HEK293 (cell line): ENCODE results near the gene HMCN1.

Experiments
- GLI4 ChIP-seq: fragments of 450-650 bp; formaldehyde crosslinking; IDR thresholded peaks from 2 replicates; pipeline ENCODE4 v1.5.1; 2016; ENCODE audit warnings: missing biosample characterization, missing genetic modification characterization
- KLF9 ChIP-seq: fragments of 450-650 bp; formaldehyde crosslinking; IDR thresholded peaks from 2 replicates; pipeline ENCODE4 v1.5.1; 2016; ENCODE audit warnings: missing biosample characterization, missing genetic modification characterization, low read depth
- SALL2 ChIP-seq: fragments of 450-650 bp; formaldehyde crosslinking; IDR thresholded peaks from 2 replicates; pipeline ENCODE4 v1.5.0; 2017; ENCODE audit warnings: missing biosample characterization, mild to moderate bottlenecking, missing genetic modification characterization, borderline replicate concordance
- SCRT2 ChIP-seq: fragments of 450-650 bp; formaldehyde crosslinking; IDR thresholded peaks from 2 replicates; pipeline ENCODE4 v1.5.1; 2016; ENCODE audit warnings: missing biosample characterization, missing genetic modification characterization
- YY1 ChIP-seq: fragments of 450-650 bp; formaldehyde crosslinking; IDR thresholded peaks from 2 replicates; pipeline ENCODE4 v1.5.1; 2018; ENCODE audit warnings: missing biosample characterization, missing genetic modification characterization
- ZEB2 ChIP-seq: fragments of 450-650 bp; formaldehyde crosslinking; IDR thresholded peaks from 2 replicates; pipeline ENCODE4 v1.5.1; 2016; ENCODE audit warnings: missing biosample characterization, missing genetic modification characterization
- ZNF155 ChIP-seq: fragments of 450-650 bp; formaldehyde crosslinking; IDR thresholded peaks from 2 replicates; pipeline ENCODE4 v1.5.1; 2016; ENCODE audit warnings: missing biosample characterization, missing genetic modification characterization
- ZNF274 ChIP-seq, 2 experiments: fragments of 200-500 bp in 1 of 2; fragments of 450-650 bp in 1 of 2; sonication (Bioruptor generic) in 1 of 2; formaldehyde crosslinking in 1 of 2; IDR thresholded peaks; 2 replicates each; pipeline versions ENCODE4 v1.5.1 to v1.6.1; 2014 to 2016; ENCODE audit warnings: borderline replicate concordance in 1 of 2, inconsistent platforms in 1 of 2, low read length in 1 of 2, missing biosample characterization in 1 of 2, missing genetic modification characterization in 1 of 2
- ZNF335 ChIP-seq: fragments of 450-650 bp; formaldehyde crosslinking; conservative IDR thresholded peaks from 2 replicates; pipeline ENCODE4 v1.5.1; 2016; ENCODE audit warnings: missing biosample characterization, missing genetic modification characterization
- ZNF624 ChIP-seq: fragments of 450-650 bp; formaldehyde crosslinking; IDR thresholded peaks from 2 replicates; pipeline ENCODE4 v1.5.1; 2017; ENCODE audit warnings: missing biosample characterization, missing genetic modification characterization
- TF ChIP-seq, protein P1 (sequence below): fragments of 450-650 bp; formaldehyde crosslinking; IDR thresholded peaks from 2 replicates; pipeline ENCODE4 v1.5.1; 2016; ENCODE audit warnings: missing biosample characterization, missing genetic modification characterization
- TF ChIP-seq, protein P2 (sequence below): fragments of 450-650 bp; formaldehyde crosslinking; IDR thresholded peaks from 2 replicates; pipeline ENCODE4 v1.5.1; 2017; ENCODE audit warnings: missing biosample characterization, missing genetic modification characterization

DNA sequence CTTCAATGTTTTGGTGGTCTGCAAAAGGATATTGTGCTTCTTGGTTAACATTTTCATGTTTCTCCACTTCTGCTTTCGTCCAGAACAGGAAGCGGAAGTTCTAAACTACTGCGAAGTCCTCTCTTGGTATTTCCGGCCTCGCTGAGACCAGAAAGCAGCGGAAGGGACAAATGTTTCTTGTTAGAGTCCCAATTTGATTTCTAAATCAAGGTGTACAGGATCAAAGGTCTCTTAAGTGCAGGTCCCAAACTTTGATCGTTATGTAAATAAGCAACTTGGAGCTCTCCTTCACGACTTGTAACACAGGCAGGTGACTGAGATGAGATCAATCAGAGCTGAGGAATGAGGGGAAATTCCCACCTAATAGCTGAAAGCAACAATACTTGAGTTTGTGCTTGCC is 40.1 kb upstream of the HMCN1 start:
- TF ChIP-seq SALL2 (tag by site-specific recombination) (no peak), YY1 (tag by site-specific recombination) (no peak), KLF9 (no peak), ZNF335 (tag by site-specific recombination) (no peak), GLI4 (no peak), ZEB2 (tag by site-specific recombination) (no peak), SCRT2 (no peak), ZNF155 (no peak), ZNF624 (tag by site-specific recombination) (no peak), ZNF274 (IDR thresholded peaks at IDR 0.05; ENCODE audit: low read length) (no peak), ZNF274 (tag by site-specific recombination; IDR thresholded peaks at IDR 0.05; ENCODE audit: borderline replicate concordance) (no peak)
- TF ChIP-seq, protein P1, sequence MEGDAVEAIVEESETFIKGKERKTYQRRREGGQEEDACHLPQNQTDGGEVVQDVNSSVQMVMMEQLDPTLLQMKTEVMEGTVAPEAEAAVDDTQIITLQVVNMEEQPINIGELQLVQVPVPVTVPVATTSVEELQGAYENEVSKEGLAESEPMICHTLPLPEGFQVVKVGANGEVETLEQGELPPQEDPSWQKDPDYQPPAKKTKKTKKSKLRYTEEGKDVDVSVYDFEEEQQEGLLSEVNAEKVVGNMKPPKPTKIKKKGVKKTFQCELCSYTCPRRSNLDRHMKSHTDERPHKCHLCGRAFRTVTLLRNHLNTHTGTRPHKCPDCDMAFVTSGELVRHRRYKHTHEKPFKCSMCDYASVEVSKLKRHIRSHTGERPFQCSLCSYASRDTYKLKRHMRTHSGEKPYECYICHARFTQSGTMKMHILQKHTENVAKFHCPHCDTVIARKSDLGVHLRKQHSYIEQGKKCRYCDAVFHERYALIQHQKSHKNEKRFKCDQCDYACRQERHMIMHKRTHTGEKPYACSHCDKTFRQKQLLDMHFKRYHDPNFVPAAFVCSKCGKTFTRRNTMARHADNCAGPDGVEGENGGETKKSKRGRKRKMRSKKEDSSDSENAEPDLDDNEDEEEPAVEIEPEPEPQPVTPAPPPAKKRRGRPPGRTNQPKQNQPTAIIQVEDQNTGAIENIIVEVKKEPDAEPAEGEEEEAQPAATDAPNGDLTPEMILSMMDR (tag by site-specific recombination): no peak
- TF ChIP-seq, protein P2, sequence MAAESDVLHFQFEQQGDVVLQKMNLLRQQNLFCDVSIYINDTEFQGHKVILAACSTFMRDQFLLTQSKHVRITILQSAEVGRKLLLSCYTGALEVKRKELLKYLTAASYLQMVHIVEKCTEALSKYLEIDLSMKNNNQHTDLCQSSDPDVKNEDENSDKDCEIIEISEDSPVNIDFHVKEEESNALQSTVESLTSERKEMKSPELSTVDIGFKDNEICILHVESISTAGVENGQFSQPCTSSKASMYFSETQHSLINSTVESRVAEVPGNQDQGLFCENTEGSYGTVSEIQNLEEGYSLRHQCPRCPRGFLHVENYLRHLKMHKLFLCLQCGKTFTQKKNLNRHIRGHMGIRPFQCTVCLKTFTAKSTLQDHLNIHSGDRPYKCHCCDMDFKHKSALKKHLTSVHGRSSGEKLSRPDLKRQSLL (tag by site-specific recombination): no peak
